ENCODE data around the gene TNFRSF12A.

Gene TNFRSF12A

GRCh38 chr16:2986623-2987188, 33.5 kb upstream of the TNFRSF12A start:
- no peak for DNase-seq

GRCh38 chr16:2987286-2987685, 32.9 kb upstream of the TNFRSF12A start:
- DNase-seq, result no peak

- DNase-seq, result no peak
Measured at GRCh38 chr16:2987833-2988232, 32.3 kb upstream of the TNFRSF12A start.

- DNase-seq, result no peak
Measured at GRCh38 chr16:2988590-2989099, 31.5 kb upstream of the TNFRSF12A start.

- no peak for DNase-seq
Measured at GRCh38 chr16:2990891-2991290, 29.3 kb upstream of the TNFRSF12A start.

GRCh38 chr16:2991566-2992261, 28.5 kb upstream of the TNFRSF12A start:
- no peak for DNase-seq

- DNase-seq, result no peak
Measured at GRCh38 chr16:2992383-2993081, 27.6 kb upstream of the TNFRSF12A start.

GRCh38 chr16:2996298-2996697, 23.9 kb upstream of the TNFRSF12A start:
- no peak for DNase-seq

GRCh38 chr16:2999929-3000328, 20.2 kb upstream of the TNFRSF12A start:
- DNase-seq, result no peak

- no peak for DNase-seq
Measured at GRCh38 chr16:3000540-3000939, 19.6 kb upstream of the TNFRSF12A start.

- DNase-seq, result no peak
Measured at GRCh38 chr16:3001316-3001715, 18.9 kb upstream of the TNFRSF12A start.

- DNase-seq, result peak; percentile 87 to 99 (median 95)
Measured at GRCh38 chr16:3003582-3004270, 16.4 kb upstream of the TNFRSF12A start.

- DNase-seq, result peak in 1 of 5 experiments; percentile 40
Measured at GRCh38 chr16:3004319-3004718, 15.8 kb upstream of the TNFRSF12A start.

GRCh38 chr16:3004781-3005284, 15.3 kb upstream of the TNFRSF12A start:
- DNase-seq, result no peak

- DNase-seq, result no peak
Measured at GRCh38 chr16:3007059-3007956, 12.9 kb upstream of the TNFRSF12A start.

- DNase-seq, result peak in 1 of 5 experiments; percentile 38
Measured at GRCh38 chr16:3007957-3008689, 12.0 kb upstream of the TNFRSF12A start.

GRCh38 chr16:3008690-3009037, 11.5 kb upstream of the TNFRSF12A start:
- DNase-seq, result no peak

GRCh38 chr16:3009568-3010390, 10.4 kb upstream of the TNFRSF12A start:
- no peak for DNase-seq

GRCh38 chr16:3010510-3010909, 9.7 kb upstream of the TNFRSF12A start:
- DNase-seq, result no peak

GRCh38 chr16:3012246-3012645, 7.9 kb upstream of the TNFRSF12A start:
- DNase-seq, result no peak

Measured in T-helper 2 cell (primary cell).